IMR-90 (cell line): ENCODE data around the gene C4orf17.

Source experiments
- CEBPB ChIP-seq: IDR thresholded peaks from 2 replicates; pipeline ENCODE4 v1.6.1; 2012; ENCODE audit warnings: low read depth, low read length, improper control_type of control experiment
- CHD1 ChIP-seq: IDR thresholded peaks from 2 replicates; pipeline ENCODE4 v1.6.1; 2012; ENCODE audit warnings: low read depth, low read length, improper control_type of control experiment
- CTCF ChIP-seq: conservative IDR thresholded peaks from 2 replicates; pipeline ENCODE4 v1.5.1; 2012; ENCODE audit warnings: mild to moderate bottlenecking, low read depth, low read length, improper control_type of control experiment
- POLR2A ChIP-seq: IDR thresholded peaks from 2 replicates; pipeline ENCODE4 v1.6.1; 2012; ENCODE audit warnings: mild to moderate bottlenecking, low read depth, low read length
- RCOR1 ChIP-seq: IDR thresholded peaks from 2 replicates; pipeline ENCODE4 v1.6.1; 2012; ENCODE audit warnings: mild to moderate bottlenecking, low read length, improper control_type of control experiment; ENCODE audit not compliant: insufficient replicate concordance
- RFX5 ChIP-seq: IDR thresholded peaks from 2 replicates; pipeline ENCODE4 v1.8.0; 2012; ENCODE audit warnings: low read depth, mild to moderate bottlenecking, low read length, moderate library complexity
- SMC3 ChIP-seq: fragments of 150-350 bp; IDR thresholded peaks from 2 replicates; pipeline ENCODE4 v1.6.1; 2016; ENCODE audit warnings: low read depth, mild to moderate bottlenecking, antibody characterized with exemption, low read length, moderate library complexity
- USF2 ChIP-seq: fragments of 150-350 bp; IDR thresholded peaks from 2 replicates; pipeline ENCODE4 v1.6.1; 2017; ENCODE audit warnings: mild to moderate bottlenecking, antibody characterized with exemption, low read length, low read depth

- TF ChIP-seq POLR2A: no peak
- no peak for TF ChIP-seq CTCF
- TF ChIP-seq RCOR1: no peak
- TF ChIP-seq SMC3: no peak
- no peak for TF ChIP-seq CEBPB
- no peak for TF ChIP-seq CHD1
- TF ChIP-seq USF2: no peak
- no peak for TF ChIP-seq RFX5
Measured at GRCh38 chr4:99536848-99537247, 26.0 kb downstream of the C4orf17 start.
